ENCODE results near the gene OXTR. TPM values are rescaled to one million over a fixed set of nuclear protein-coding genes. Genes with fewer than 3 reads are reported as not detected.
A peak's percentile ranks its signal among the peaks of the same experiment; 100 is the strongest.

Gene OXTR
- total RNA-seq, 1 experiment from 2014 or later = 3.6 TPM

DNA sequence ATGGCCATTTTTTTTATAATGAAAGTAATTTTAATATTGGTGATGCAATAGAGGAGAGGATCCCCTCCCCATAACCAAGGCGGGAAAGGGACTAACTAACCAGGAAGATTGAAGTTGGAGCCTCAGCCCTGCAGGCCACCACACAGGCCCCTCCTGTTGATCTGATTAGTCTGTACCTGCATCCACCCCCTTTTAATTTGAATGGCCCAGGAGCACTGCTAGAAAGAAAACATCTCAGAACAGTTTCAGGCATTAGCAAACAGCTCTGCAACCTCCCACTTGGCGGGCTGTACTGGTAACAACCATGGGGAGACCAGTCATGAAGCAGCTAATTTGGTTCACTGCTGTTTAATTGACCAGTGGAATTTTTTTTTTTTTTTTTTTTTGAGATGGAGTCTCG lies 25.5 kb downstream of the OXTR start:
- DNase-seq (ENCODE audit: low spot score) = no peak
- Mint-ChIP-seq H3K27me3 (ENCODE audit: low read depth) (peaks cover 3% of the 10 kb centered on the region), H3K4me3 (no peak overlapping the region), H3K36me3 (no peaks in the 10 kb centered on the region), H3K27ac (no peak overlapping the region), H3K9me3 (no peaks in the 10 kb centered on the region), H3K4me1 (peaks cover 33% of the 10 kb centered on the region)
- POLR2A ChIA-PET = interaction anchor here (0.7 kb wide), 1 partner anchor 199 kb away, joined by 5 read pairs; no protein-coding TSS in a partner anchor
- CTCF ChIA-PET = interaction anchor here (0.7 to 2.5 kb wide), 4 partner anchors 12 to 188 kb away, joined by 5 to 11 read pairs (median 10); partner anchors contain the start of gene OXTR
- peak; percentile 19 for ATAC-seq
- TF ChIP-seq, protein P1, sequence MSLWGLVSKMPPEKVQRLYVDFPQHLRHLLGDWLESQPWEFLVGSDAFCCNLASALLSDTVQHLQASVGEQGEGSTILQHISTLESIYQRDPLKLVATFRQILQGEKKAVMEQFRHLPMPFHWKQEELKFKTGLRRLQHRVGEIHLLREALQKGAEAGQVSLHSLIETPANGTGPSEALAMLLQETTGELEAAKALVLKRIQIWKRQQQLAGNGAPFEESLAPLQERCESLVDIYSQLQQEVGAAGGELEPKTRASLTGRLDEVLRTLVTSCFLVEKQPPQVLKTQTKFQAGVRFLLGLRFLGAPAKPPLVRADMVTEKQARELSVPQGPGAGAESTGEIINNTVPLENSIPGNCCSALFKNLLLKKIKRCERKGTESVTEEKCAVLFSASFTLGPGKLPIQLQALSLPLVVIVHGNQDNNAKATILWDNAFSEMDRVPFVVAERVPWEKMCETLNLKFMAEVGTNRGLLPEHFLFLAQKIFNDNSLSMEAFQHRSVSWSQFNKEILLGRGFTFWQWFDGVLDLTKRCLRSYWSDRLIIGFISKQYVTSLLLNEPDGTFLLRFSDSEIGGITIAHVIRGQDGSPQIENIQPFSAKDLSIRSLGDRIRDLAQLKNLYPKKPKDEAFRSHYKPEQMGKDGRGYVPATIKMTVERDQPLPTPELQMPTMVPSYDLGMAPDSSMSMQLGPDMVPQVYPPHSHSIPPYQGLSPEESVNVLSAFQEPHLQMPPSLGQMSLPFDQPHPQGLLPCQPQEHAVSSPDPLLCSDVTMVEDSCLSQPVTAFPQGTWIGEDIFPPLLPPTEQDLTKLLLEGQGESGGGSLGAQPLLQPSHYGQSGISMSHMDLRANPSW (CRISPR knock-in tag; conservative IDR thresholded peaks at IDR 0.05; ENCODE audit: low read depth) = no peak
- TF ChIP-seq, protein P2, sequence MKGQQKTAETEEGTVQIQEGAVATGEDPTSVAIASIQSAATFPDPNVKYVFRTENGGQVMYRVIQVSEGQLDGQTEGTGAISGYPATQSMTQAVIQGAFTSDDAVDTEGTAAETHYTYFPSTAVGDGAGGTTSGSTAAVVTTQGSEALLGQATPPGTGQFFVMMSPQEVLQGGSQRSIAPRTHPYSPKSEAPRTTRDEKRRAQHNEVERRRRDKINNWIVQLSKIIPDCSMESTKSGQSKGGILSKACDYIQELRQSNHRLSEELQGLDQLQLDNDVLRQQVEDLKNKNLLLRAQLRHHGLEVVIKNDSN (CRISPR knock-in tag; IDR thresholded peaks at IDR 0.05) = no peak
- TF ChIP-seq FOXP4 (CRISPR knock-in tag; IDR thresholded peaks at IDR 0.05) (no peak), JUN (CRISPR knock-in tag; IDR thresholded peaks at IDR 0.05) (no peak)

GRCh38 chr3:8743021-8743601 lies 26.3 kb downstream of the OXTR start:
- peaks cover 11% of the 10 kb centered on the region for H3K27me3 Mint-ChIP-seq (ENCODE audit: low read depth)
- ChIA-PET POLR2A (interaction anchor here (0.6 kb wide), 1 partner anchor 1416 kb away, joined by 4 read pairs; no protein-coding TSS in a partner anchor), CTCF (interaction anchor here (0.7 to 5.3 kb wide), 4 partner anchors 10 to 26 kb away, joined by 3 to 40 read pairs (median 11); partner anchors contain the start of genes CAV3 and OXTR)
- H3K4me1 Mint-ChIP-seq = peaks cover 33% of the 10 kb centered on the region
- DNase-seq (ENCODE audit: low spot score) (no peak), ATAC-seq (no peak)
- no peak for TF ChIP-seq RORB (CRISPR knock-in tag; IDR thresholded peaks at IDR 0.05)
- TF ChIP-seq ATF1 (CRISPR knock-in tag; IDR thresholded peaks at IDR 0.05) = no peak
- TF ChIP-seq ZBTB21 (CRISPR knock-in tag; IDR thresholded peaks at IDR 0.05; ENCODE audit: borderline replicate concordance) = no peak
- no peak for TF ChIP-seq NR3C1 (CRISPR knock-in tag; conservative IDR thresholded peaks at IDR 0.05; ENCODE audit: low read depth)
- no peak for TF ChIP-seq ZNF317 (CRISPR knock-in tag; IDR thresholded peaks at IDR 0.05; ENCODE audit: borderline replicate concordance, low read depth)
- TF ChIP-seq ZNF512 (CRISPR knock-in tag; IDR thresholded peaks at IDR 0.05; ENCODE audit: borderline replicate concordance) = no peak
- TF ChIP-seq MYBL2 (CRISPR knock-in tag; IDR thresholded peaks at IDR 0.05) = no peak
- no peak for TF ChIP-seq ATF2 (CRISPR knock-in tag; IDR thresholded peaks at IDR 0.05; ENCODE audit: borderline replicate concordance, low read depth)
- no peak overlapping the region for H3K27ac Mint-ChIP-seq
- no peaks in the 10 kb centered on the region for H3K36me3 Mint-ChIP-seq
- H3K9me3 Mint-ChIP-seq = no peaks in the 10 kb centered on the region
- H3K4me3 Mint-ChIP-seq = no peak overlapping the region
